Femur (tissue), 1 donor: Measurements from ENCODE around the gene CLIP4.
"Not testable (repeated sequence)": the region's sequence is repeated elsewhere in the genome, so short reads cannot be mapped to it uniquely, and the experiment has no call there.

Experiments used
- DNase-seq: peaks from one replicate; pipeline ENCODE4 v3.0.0-alpha.2; 2017

The CLIP4 gene

GRCh38 chr2:29105375-29105774 is 9.8 kb upstream of the CLIP4 start:
- DNase-seq, result no peak

GRCh38 chr2:29106256-29106655 is 9.0 kb upstream of the CLIP4 start:
- no peak for DNase-seq

GRCh38 chr2:29106980-29107388 is 8.2 kb upstream of the CLIP4 start:
- no peak for DNase-seq

GRCh38 chr2:29107547-29107946 is 7.7 kb upstream of the CLIP4 start:
- DNase-seq, result not testable (repeated sequence)

GRCh38 chr2:29108225-29108624 is 7.0 kb upstream of the CLIP4 start:
- no peak for DNase-seq

- DNase-seq, result no peak
Measured at GRCh38 chr2:29109246-29109645, 6.0 kb upstream of the CLIP4 start.

- no peak for DNase-seq
Measured at GRCh38 chr2:29110916-29111535, 4.2 kb upstream of the CLIP4 start.

- no peak for DNase-seq
Measured at GRCh38 chr2:29112379-29112778, 2.8 kb upstream of the CLIP4 start.

- no peak for DNase-seq
Measured at GRCh38 chr2:29113027-29113686, 2.1 kb upstream of the CLIP4 start.

- no peak for DNase-seq
Measured at GRCh38 chr2:29113891-29114321, 1.3 kb upstream of the CLIP4 start.

GRCh38 chr2:29114586-29114945 is 649 bp upstream of the CLIP4 start:
- no peak for DNase-seq

GRCh38 chr2:29115797-29116781 is 874 bp downstream of the CLIP4 start:
- peak; percentile 27 for DNase-seq

- DNase-seq, result no peak
Measured at GRCh38 chr2:29117636-29118303, 2.6 kb downstream of the CLIP4 start.

- DNase-seq, result no peak
Measured at GRCh38 chr2:29119211-29119610, 4.0 kb downstream of the CLIP4 start.

GRCh38 chr2:29120846-29121245 is 5.6 kb downstream of the CLIP4 start:
- no peak for DNase-seq

GRCh38 chr2:29123617-29124349 is 8.6 kb downstream of the CLIP4 start:
- DNase-seq, result no peak

GRCh38 chr2:29124504-29124903 is 9.3 kb downstream of the CLIP4 start:
- DNase-seq, result no peak

GRCh38 chr2:29129586-29130281 is 14.5 kb downstream of the CLIP4 start:
- no peak for DNase-seq

- DNase-seq, result no peak
Measured at GRCh38 chr2:29130295-29130694, 15.1 kb downstream of the CLIP4 start.

- no peak for DNase-seq
Measured at GRCh38 chr2:29134933-29135332, 19.7 kb downstream of the CLIP4 start.

GRCh38 chr2:29139152-29139551 is 23.9 kb downstream of the CLIP4 start:
- no peak for DNase-seq

- no peak for DNase-seq
Measured at GRCh38 chr2:29139731-29140130, 24.5 kb downstream of the CLIP4 start.
